Right renal pelvis (tissue), 4 donors: Measurements from ENCODE around the gene CDX4. TPM values are rescaled to one million over a fixed set of nuclear protein-coding genes. Genes with fewer than 3 reads are reported as not detected.
"Not testable (repeated sequence)": the region's sequence is repeated elsewhere in the genome, so short reads cannot be mapped to it uniquely, and the experiment has no call there.

Experiments
- DNase-seq, 4 donors: peaks; one replicate each; pipeline ENCODE4 v3.0.0-alpha.2; 2013; ENCODE audit warnings: low read depth in 4 of 4, low spot score in 3 of 4, missing footprints in 1 of 4
- polyA plus RNA-seq, 4 donors: library from polyadenylated mRNA; unstranded; fragments of 120-200 nt; gene quantifications; one replicate each; pipeline ENCODE4 v1.2.1, GENCODE V29; 2013; ENCODE audit not compliant: insufficient read length in 4 of 4

CDX4 gene, protein sequence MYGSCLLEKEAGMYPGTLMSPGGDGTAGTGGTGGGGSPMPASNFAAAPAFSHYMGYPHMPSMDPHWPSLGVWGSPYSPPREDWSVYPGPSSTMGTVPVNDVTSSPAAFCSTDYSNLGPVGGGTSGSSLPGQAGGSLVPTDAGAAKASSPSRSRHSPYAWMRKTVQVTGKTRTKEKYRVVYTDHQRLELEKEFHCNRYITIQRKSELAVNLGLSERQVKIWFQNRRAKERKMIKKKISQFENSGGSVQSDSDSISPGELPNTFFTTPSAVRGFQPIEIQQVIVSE
- not detected for polyA plus RNA-seq

DNA sequence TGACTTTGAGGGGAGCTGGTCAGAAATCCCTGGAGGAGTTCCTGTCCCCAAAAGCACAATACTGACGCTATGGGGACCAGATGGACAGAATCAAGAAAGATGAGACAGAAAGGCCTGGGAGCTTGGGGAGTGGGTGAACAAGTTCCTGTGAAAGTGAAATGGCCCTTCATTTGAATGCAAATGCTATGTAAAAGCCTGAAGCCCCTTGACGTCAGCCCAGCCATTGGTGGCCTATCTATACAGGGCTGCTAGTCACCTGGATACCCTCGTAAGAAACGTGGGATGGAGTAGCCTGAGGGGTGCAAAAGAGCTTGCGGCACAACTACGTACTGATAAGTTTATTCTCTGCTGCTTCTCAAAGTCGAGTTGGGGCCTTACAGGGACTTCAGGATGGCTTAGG is at the start of gene CDX4:
Gene CDX4, plus strand, starts transcription at position 223 of the 400 bp plus-strand sequence. CDS start 201 bp downstream, outside the sequence.
- no peak for DNase-seq

DNA sequence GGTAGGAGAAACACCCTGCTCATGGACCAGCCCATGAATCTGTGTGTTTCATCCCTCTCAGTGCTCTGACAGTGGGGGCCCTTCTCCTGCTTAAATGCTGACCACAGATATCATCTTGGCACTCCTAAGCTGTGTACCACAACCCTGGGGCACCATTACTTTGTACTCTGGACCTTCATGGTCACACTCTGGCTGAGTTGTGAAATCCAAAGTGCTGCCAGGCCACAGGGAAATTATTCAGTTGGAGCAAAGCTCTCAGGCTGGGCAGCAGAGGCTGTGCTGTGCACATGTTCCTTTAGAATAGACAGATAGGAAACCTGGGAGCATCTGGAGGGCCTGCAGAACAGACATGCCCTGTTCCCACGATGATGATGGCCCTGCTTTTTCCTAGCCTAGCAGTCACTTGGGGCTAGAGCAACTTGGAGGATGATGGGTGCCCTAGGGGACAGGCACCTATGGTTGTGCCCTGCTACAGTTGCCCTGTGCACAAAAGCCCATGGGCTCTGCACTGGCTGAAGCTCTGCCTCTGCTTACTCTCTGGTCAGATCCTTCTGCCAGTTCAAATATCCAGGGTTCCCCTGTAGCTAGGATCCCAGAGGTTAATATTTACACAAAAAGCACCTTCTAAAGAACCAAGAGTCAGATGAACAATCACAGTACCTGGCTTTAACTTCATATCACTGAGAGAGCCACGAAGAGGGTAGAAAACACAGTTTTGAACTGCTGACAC is 48.5 kb upstream of the CDX4 start:
- DNase-seq, result no peak

DNA sequence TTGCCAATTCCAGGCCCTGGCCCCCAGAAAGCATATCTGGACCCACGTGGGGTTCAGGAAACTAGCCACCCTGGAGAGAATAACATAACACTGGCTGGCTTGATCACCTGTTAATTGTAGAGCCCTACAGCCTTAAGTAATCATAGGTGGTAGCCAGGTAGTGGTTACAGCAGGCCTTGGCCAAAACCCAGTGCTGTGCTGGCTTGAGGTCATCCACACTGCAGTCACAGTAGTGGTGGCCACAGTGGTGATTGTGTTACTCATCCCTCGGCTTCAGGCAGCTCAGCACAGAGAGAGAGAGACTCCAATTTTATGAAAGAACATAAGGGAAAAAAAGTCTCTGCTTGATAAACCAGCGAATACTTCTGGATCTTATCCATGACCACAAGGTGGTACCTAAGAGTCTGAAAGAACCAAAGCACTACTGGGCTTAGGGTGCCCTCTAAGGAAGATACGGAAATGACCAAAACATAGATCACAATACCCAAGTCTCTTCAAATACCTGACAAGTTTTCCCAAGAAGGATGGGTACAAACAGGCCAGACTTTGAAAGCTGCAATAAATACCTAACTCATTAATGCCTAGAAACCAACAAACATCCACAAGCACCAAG is 46.6 kb upstream of the CDX4 start:
- DNase-seq, result no peak

DNA sequence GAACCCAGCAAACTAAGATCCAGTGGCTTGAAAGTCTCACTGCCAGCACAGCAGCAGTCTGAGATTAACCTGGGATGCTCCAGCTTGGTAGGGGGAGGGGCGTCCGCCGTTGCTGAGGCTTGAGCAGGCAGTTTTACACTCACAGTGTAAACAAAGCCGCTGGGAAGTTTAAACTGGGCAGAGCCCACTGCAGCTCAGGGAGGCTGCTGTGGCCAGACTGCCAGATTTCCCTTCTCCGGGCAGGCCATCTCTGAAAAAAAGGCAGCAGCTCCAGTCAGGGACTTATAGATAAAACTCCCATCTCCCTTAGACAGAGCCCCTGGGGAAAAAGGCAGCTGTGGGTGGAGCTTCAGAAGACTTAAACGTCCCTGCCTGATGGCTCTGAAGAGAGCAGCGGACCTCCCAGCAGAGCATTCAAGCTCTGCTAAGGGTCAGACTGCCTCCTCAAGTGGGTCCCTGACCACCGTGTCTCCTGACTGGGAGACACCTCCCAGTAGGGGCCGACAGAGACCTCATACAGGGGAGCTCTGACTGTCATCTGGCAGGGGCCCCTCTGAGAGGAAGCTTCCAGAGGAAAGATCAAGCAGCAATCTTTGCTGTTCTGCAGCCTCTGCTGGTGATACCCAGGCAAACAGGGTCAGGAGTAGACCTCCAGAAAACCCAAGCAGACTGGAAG is 45.1 kb upstream of the CDX4 start:
- DNase-seq, result no peak

DNA sequence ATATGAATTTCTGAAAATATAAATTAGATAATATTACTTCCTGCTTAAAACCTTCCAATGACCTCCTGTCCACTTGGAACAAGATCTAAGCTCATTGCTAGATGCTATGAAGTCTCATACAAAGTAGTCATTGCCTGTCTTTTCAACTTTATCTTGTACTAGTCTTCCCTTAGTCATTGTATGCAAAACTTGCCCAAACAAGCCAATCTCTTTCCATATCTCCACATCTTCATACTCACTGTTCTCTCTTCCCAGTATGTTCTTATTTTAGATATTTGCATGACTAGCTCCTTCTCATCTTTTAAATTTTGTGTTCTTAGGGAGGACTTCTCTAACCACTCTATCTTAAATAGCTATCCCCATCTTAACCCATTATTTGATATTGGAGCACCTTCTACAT is 33.9 kb upstream of the CDX4 start:
- no peak for DNase-seq

DNA sequence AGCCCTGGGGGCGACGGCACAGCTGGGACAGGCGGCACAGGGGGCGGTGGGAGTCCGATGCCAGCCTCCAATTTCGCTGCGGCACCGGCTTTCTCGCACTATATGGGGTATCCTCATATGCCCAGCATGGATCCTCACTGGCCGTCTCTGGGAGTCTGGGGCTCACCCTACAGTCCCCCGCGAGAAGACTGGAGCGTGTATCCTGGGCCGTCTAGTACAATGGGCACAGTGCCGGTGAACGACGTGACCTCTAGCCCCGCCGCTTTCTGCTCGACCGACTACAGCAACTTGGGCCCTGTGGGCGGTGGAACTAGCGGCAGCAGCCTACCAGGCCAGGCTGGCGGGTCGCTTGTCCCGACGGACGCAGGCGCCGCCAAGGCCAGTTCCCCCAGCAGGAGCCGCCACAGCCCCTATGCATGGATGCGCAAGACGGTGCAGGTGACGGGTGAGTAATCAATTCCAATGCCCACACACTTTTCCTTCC is 500 bp downstream of the CDX4 start:
- DNase-seq, result no peak

DNA sequence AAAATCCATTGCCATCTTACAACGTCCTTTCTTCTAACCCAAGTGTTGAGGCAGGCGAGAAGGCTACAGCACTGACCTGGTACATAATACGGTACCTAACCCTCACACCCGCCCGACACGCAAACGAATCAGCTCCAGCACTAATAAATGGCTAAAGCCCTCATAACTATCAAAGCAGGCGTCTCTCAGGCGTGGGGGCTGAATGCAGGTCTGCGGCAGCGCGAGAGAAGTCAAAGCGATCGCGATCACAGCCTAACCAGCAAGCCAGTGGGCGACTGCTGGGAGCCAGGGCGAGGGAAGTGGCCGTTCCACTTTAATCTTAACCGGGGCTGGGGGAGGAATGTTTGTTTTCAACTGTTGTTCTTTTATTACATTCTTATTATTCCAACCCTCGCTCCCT is 1.5 kb downstream of the CDX4 start:
- no peak for DNase-seq

DNA sequence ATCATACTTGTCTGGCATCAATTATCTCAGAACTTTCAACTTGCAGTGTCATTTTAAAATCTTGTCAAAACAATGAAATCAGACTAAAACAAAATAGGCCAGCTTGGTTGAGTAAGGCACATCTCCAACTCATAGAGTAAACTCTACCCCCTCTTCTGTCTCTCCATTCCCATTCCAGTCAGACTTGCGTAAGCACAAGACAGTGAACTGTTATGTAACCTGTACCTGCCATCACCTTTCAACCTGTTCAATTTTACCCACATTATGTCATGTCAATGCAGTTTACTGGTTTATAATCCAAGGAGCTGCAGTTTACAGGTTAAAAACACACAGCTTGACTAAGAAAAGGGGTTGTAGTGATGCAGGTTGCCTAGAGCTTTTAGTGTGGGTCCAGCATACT is 8.3 kb downstream of the CDX4 start:
- DNase-seq, result no peak

DNA sequence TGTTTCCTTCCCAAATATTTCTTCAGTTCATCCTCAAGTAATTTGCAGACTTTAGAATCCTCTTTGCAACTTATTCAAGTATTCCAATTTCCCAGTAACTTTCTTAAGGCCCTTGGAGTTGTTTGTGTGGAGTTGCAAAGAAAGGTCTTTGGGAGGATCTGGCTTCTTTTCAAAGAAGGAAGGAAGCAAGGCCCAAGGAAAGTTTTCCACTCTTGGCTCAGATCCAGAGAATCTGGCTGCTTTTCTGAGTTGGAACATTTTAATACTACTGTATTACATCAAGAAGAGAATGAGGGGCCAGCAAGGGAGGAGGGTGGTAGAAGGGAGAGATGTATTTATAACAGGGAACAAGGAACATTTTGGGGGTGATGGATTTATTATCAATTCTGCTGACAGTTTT is 10.5 kb downstream of the CDX4 start:
- DNase-seq, result peak in 1 of 4 donors; percentile 9

DNA sequence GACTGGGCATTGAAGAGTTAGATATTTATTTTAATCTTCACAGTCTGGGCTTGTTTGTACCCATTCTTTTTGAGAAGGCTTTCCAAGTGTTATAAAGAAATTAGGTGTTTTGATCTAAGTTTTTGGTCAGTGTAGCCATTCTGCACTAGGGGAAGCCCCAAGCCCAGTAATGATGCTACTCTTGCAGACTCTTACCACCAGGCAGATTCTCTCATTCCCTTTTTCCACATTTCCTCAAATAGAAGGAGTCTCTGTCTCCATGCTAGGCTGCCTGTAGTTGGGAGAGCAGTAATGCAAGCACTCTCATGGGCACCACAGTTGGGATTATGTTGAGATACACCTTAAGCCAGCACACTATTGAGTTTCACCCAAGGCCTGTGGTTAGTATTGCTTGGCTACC is 21.5 kb downstream of the CDX4 start:
- no peak for DNase-seq

DNA sequence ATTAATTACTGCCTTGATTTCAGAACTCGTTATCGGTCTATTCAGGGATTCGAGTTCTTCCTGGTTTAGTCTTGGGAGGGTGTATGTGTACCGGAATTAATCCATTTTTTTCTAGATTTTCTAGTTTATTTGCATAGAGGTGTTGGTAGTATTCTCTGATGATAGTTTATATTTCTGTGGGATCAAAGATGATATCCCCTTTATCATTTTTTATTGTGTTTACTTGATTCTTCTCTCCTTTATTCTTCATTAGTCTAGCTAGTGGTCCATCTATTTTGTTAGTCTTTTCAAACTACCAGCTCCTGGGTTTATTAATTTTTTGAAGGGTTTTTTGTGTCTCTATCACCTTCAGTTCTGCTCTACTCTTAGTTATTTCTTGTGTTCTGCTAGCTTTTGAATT is 32.1 kb downstream of the CDX4 start:
- DNase-seq, result no peak

DNA sequence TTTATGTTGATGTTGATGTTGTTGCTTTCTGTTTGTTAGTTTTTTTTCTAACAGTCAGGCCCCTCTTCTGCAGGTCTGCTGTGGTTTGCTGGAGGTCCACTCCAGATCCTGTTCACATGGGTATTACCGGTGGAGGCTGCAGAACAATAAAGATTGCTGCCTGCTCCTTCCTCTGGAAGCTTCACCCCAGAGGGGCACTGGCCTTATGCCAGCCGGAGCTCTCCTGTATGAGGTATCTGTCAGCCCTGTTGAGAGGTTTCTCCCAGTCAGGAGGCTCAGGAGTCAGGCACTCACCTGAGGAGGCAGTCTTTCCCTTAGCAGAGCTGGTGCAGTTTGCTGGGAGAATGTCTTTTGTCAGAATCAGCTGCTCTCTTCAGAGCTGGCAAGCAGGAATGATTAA is 34.7 kb downstream of the CDX4 start:
- DNase-seq, result no peak

DNA sequence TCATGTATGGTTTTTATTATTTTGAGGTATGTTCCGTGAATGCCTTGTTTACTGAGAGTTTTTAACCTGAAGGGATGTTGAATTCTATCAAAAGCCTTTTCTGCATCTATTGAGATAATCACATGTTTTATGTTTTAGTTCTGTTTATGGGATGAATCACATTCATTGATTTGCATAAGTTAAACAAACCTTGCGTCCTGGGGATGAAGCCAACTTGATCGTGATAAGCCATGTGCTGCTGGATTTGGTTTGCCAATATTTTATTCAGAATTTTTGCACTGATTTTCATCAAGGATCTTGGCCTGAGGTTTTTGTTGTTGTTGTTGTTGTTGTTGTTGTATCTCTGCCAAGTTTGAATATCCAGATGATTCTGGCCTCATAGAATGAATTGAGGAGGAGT is 43.8 kb downstream of the CDX4 start:
- DNase-seq, result no peak

DNA sequence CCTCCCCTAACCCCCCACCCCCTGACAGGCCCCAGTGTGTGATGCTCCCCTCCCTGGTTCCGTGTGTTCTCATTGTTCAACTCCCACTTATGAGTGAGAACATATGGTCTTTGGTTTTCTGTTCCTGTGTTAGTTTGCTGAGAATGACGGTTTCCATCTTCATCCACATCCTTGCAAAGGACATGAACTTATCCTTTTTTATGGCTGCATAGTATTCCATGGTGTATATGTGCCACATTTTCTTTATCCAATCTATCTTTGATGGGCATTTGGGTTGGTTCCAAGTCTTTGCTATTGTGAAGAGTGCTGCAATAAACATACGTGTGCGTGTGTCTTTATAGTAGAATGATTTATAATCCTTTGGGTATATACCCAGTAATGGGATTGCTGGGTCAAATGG is 45.3 kb downstream of the CDX4 start:
- DNase-seq, result not testable (repeated sequence)

Other genes with a start within 250 kb of the CDX4 start
- gene NAP1L2, start 232.2 kb upstream of the CDX4 start, polyA plus RNA-seq, result 1 to 10 TPM; 2.3 to 4.5 (median 3.1) TPM
- 10 to 100 TPM in 3 of 4 donors, 1 to 10 TPM in 1; 9.4 to 12.9 (median 12.1) TPM for gene CHIC1, start 116.1 kb downstream of the CDX4 start, polyA plus RNA-seq